NCI-H524 treated with DMSO at 0.1 percent for 48 hours (cell line): ENCODE results near the gene ENTPD7.
A peak's percentile ranks its signal among the peaks of the same experiment; 100 is the strongest.
"Not testable (repeated sequence)": the region's sequence is repeated elsewhere in the genome, so short reads cannot be mapped to it uniquely, and the experiment has no call there.

Experiments used
- DNase-seq: peaks from one replicate; lab custom pipeline; 2025; lab: John Stamatoyannopoulos, UW

ENTPD7 gene

DNA sequence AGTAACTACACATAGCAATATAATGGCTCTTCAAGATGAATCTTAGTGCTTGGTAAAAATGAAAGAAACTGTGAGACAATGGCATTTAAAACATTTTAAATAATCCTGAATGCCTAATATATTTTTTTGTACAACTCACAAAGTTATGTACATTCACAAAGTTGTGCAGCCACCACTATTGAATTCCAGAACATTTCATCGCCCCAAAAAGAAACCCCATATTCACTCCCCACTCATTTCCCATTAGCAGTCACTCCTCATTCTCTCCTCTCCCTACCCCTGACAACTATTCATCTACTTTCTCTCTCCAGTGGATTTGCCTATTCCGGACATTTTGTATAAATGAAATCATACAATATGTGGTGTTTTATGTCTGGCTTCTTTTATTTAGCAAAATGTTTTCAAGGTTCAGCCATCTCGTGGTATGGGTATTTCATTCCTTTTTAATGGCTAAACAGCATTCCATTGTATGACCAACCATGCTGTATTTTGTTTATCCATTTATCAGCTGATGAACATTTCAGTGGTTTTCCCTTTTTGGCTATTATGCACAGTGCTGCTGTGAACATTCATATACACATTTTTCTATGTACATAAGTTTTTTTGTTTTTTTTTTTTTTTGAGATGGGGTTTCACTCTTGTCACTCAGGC lies 34.7 kb downstream of the ENTPD7 start:
- DNase-seq: no peak

DNA sequence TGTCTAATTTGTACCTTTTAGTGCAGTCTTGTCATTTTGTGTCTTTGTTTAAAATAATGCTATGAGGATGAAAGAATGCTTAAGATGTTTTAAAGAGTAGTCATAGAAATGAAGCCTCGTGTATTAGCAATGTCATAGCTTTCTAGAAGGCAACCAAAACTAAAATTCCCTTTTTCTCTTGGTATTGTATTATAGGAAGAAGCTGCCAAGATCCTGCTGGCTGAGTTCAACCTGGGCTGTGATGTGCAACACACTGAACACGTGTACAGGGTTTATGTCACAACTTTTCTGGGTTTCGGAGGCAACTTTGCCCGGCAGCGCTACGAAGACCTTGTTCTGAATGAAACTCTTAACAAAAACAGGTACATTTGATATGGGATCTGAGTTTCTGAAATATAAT lies 36.5 kb downstream of the ENTPD7 start:
- no peak for DNase-seq

DNA sequence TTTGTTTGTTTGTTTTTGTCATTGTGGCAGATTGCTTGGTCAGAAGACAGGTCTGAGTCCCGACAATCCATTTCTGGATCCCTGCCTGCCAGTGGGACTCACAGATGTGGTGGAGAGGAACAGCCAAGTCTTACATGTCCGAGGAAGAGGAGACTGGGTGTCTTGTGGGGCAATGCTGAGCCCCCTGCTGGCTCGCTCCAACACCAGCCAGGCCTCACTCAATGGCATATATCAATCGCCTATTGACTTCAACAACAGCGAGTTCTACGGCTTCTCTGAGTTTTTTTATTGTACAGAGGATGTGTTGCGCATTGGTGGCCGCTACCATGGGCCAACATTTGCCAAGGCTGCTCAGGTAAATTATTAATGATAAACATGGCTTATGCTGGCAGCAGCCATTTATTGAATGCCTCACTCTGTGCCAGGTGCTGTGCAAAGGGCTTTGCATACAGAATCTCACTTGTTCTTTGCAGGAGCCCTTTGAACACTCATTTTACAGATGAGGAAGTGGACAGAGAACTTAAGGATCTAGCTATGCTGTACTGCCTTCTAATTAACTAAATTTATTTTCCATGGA lies 39.3 kb downstream of the ENTPD7 start:
- DNase-seq: no peak

DNA sequence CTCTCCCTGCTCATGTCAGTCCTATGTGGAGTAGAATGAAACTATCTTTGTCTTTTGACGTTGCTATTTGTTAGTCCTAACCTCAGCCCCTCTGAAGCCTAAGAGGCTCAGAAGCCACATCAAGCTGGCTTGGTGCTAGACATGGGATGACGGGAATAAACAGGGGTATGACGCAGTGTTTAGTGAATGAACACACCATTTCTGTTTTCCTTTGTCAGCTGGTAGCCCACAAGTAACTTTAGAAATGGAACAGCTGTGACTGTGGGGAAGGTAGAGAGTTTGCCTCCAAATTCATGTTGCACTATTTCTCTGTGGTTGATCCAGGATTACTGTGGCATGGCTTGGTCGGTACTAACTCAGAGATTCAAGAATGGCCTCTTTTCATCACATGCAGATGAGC lies 41.3 kb downstream of the ENTPD7 start:
- no peak for DNase-seq

DNA sequence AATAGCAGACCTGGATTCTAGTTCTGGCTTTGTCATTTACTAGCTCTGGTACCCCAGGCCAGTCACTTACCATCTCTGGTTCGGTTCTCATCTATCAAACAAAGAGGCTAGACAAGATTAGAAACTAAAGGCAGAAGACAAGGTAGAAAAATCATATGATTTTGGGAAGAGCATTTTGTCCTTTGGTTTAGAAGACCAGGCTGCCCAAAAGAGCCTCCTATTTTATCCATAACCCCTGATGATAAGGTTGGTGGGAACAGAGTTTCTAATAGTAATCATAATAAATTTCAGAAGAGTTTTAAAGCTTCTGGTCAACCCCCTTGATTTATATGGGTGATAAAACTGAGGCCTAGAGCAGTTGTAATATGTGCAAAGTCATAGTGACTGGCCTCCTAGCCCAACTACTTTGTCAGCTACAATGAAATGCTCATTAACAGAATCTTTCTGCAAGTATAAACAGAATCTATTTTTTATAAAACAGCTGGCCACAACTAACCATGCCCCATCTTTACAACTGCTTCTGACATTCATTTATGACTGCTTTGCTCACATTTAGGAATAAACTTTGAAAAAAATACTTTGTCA lies 49.2 kb downstream of the ENTPD7 start:
- DNase-seq: no peak

DNA sequence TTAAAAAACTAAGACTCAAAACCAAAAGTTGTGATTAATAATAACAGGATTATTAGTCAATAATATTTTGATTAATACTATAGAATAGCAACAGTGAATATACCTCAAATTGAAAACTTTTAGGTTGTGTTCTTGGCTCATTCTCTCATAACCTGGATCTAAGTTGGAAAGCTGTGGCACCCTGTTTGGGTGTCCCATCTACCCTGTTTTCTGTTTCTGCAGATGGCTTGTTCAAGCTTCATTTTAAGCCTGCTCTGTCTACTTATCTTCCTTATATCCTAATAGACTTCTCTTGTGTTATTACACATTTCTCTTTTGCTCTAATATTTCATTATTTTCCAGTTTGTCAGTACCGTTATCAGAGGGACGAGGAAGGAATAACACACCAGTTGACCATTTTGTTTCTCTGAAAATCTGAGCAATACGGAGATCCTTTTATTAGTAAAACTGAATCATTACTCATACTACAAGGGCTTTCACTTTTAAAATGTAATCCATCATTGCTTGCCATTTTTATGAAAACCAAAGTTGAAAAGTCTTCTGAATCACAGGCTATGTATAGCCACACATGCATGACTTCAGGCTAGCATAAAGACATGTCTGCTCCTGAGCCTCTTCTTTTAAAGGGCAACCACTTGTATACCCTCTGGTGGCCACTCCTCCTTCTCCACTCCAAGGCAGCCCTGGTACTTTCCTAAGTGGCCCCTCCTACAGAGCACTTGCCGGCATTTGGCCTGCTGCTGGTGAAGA lies 50.3 kb downstream of the ENTPD7 start:
- no peak for DNase-seq

DNA sequence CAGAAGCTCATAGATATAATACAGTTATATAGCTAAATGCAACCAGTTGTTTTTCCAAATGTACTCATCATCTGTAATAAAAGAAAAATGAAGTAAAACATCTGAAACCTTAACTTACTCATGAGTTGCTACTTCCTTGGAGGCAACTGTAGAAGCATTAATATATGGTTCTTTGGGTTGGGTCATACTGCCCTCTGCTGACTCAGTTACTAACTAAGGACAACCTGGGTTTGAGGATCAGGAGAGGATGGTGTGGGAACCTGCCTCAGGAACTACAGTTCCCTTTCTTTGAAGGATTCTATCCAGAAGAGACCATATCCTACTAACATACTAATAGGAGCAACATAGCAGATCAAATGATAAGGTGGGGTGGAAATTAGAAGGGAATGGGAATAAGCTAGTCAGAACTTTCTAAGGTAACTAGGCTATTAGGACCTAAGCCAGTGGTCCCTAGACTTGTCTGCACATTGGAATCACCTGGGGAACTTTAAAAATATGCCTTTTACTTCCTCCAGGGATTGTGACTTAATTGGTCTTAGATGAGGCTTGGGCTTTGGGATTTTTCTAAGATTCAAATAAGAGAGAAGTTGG lies 51.9 kb downstream of the ENTPD7 start:
- no peak for DNase-seq

DNA sequence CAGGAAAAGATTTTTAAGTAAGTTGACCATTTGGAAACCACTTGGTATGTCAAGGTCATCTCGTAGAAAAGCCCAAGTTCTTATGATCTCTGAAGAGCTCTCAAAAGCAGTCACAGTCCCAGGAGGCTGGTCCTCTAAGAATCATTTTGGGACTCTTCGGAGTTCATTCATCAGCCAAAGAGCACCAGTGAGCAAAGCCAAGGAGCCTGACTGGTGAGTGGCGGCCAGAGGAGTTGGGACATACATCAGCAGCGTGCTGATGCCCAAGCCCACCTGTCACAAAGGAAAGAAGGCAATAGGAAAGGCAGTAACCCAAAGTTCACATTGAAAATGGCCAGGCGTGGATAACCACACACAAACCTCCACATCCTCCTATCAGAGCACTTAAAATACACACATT lies 55.1 kb downstream of the ENTPD7 start:
- no peak for DNase-seq

DNA sequence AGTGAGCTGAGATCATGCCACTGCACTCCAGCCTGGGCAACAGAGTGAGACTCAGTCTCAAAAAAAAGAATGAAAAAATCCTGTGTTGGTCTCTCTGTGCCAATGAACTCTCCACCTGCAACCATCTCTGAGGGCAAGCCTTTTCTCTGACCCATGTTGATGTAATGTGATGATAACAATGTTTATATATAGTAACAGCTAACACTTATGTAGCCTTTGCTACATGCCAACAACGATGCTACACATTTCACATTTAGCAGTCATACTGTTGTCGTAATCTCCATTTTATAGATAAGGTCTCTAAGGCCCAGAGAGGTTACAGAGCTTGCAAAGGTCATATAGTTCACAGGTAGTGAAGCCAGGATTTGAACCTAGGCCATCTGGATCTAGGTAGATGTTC lies 61.1 kb downstream of the ENTPD7 start:
- DNase-seq: no peak

DNA sequence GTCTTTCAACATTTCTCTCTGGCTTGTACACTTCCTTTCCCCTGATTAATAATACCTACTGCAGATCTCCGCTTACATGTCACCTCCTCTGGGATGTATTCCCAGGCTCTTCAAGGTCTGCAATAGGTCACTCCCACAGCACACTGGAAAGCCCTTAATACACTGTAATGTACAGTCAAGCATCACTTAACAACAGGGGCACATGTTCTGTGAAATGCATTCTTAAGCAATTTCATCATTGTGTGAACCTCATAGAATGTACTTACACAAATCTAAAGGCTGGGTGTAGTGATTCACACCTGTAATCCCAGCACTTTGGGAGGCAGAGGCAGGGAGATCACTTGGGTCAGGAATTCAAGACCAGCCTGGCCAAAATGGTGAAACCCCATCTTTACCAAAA lies 70.7 kb downstream of the ENTPD7 start:
- DNase-seq: no peak

DNA sequence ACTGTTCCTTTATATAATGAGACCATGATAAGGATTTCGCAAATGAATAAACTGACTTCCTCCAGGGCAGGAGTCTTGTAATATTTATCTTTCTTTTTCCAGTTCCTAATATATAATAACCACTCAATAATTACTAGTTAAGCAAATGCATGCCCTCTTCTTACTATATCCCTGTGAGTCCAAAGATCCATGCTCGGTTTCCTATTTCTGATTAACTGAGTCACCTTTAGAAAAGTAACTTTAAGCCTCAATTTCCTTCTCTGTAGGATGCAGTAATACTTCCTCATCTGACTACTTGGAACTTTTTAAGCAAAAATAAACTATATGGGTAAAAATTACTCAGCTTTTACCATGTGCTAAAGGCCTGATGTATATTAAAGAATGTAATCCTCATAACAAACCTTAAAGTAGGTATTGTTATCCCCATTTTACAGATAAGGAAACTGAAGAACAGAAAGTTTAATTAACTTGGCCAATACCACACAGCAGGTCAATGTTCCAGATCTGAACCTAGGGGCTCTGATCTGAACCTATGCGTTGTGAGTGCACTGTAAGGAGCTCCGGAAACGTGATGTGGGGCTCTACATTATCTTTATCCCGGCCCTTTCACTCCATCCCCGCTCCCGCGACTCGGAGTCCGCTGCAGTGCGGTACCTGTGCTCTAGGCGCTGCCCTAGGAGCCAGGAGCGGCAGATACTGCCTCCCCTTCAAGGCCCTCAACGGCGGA lies 72.2 kb downstream of the ENTPD7 start:
- DNase-seq: no peak

DNA sequence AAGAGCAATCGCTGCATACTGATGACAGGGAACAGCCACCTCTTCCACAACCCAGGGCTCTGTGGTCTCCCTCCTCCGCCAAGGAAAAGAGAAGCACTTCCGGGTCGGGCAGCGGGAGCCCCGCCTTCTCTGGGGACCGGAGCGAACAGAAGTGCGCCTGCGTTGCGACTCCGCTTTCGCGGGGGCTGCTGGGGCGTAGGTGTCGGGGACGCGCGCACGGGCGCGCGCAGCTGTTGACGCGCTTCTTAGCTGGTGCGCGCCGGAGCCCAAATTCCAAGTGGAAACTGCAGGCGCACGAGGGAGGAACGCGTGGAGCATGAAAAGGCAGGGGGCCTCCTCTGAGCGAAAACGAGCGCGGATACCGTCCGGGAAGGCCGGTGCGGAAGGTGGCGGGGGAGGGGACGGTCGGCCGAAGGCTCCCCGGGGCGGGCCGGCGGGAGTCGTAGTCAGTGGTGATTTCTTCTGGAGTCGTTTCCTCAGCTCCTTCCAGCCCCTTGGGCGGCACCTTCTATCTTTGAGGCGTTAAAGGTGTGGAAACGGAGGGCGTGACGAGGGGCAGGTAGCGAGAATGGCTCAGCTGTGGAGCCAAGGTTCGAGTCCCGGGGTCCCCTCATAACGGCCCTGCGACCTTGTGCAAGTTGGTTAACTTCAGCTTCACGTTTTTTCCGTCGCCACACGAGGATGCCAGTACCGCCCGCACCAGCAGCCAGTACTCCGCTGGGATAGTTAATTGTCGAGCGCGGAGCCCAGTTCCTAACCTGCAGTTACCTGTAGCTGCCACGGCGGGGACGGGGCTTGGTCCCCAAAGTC lies 72.9 kb downstream of the ENTPD7 start, which contains the start of the genes COX15 and CUTC:
Gene COX15, minus strand, starts transcription at position 95 of the 810 bp plus-strand sequence. Its CDS starts 78 bp downstream, at position 17.
Gene CUTC, plus strand, starts transcription at position 202 of the 810 bp plus-strand sequence. Its CDS starts 115 bp downstream, at position 317.
- peak; percentile 32 for DNase-seq

DNA sequence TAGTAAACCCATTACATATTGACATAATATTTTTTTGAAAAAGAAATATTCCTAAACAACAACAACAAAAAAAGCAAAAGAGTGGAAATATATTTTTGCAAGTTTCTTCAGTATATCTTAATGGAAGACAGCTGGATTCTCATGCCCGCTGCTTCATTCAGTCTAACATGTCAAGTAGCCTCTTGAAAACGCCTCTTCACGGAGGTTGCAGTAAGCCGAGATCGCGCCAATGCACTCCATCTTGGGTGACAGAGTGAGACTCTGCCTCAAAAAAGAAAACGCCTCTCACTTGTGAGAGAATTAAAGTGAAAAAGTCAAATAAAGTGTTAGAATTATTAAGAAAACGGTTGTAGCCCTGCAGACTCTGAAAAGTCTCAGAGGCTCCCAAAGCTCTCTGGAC lies 74.1 kb downstream of the ENTPD7 start:
- no peak for DNase-seq

DNA sequence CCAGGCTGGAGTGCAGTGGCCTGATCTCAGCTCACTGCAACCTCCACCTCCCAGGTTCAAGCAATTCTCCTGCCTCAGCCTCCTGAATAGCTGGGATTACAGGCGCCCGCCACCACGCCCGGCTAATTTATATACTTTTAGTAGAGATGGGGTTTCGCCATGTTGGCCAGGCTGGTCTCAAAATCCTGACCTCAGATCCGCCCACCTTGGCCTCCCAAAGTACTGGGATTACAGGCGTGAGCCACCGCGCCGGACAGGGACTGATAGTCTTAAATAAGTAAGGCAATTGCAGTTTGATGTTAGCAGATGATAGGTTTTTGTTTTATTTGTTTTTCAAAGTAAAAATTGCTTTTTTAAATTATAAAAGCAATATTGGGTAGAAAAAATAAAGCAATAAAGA lies 74.8 kb downstream of the ENTPD7 start:
- not testable (repeated sequence) for DNase-seq

DNA sequence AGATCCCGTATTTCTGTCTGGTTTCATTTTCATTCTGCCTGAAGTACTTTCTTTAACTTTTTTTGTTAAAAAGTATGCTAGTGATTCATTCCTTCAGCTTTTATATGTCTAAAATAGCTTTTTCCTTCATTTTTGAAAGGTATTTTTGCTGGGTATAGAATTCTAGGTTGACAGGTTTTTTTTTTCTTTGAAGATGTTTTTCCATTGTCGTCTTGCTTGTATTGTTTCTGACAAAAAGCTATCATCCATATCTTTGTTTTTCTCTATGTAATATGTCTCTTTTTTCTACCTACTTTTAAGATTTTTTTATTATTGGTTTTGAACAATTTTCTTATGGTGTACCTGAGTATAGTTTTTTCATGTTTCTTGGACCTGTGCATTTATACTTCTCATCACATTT lies 81.0 kb downstream of the ENTPD7 start:
- DNase-seq: no peak

DNA sequence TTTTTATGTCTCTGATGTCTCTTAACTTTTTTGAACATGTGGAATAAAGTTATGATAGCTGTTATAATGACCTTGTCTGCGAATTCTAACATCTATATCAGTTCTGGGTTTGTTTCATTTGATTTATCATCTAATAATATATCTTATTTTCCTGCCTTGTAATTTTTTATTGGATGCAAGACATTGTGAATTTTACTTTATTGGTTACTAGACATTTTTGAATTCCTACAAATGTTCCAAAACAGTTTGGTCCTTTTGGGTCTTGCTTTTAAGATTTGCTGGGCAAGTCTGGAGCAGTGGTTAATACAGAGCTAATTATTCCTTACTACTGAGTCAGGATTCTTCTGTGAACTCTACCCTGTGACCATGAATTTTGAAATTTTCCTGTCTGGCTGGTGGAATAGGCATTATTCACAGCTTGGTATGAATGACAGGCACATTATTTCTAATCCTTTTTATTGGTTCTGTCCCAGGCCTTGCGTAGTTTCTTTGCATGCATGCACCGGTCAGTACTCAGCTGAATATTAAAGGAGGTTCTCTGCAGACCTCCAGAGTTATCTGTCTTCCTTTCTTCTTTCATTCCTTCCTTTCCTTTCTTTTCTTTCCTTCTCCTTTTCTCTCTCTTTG lies 81.7 kb downstream of the ENTPD7 start:
- DNase-seq: no peak

DNA sequence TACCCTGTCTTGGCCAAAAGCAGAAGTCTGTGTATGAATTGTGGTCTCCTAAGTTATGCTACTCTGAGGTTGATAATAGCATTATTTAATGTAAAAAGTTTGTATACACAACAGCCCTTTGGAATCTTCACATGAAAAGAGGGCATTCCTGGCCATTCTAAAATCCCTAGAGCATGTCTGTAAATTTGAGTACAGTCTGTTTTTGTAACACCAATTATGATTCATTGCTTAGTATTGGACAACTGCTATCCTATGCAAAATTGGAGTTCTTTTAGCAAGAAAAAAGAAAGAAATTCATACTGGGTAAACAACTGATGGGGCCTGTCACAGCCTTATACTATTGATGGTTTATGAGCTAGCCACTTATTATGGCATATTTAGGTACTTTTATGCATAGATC lies 82.9 kb downstream of the ENTPD7 start:
- no peak for DNase-seq

DNA sequence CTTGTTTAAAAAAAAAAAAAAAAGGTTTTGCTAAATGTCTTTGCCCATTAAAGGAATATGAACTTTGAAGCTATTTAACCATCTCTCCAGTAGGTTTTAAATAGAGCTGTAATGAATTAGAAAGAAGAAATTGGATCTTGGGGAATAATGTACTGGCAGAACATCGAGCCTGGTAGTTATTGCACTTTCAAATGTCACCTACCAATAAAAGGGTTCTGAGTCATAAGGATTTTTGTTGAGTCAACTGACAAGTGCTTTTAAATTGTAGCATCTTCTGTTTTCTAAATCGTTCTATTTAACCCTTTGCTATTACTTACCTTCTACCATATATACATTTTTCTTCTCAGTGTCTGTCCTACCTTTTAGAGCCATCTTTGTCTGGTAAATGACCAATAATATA lies 83.4 kb downstream of the ENTPD7 start:
- no peak for DNase-seq

DNA sequence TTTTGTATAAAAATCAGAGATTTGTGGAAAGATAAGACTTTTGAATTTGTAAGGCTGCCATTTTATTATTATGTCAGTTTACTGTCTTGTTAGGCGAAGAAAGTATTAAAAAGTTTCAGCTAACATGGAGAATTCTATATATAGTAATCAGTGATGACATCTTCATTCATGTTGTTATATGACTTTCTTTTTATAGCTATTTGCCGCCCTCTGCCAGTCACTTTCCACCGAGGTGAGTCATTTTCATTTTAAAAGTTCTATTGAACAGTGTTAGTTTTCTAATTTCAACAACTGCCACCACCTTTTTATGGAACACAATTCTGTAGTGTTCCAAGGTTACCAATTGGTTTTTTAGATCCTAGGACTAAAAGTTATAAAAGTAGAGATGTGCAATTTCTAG lies 84.5 kb downstream of the ENTPD7 start:
- DNase-seq: no peak

DNA sequence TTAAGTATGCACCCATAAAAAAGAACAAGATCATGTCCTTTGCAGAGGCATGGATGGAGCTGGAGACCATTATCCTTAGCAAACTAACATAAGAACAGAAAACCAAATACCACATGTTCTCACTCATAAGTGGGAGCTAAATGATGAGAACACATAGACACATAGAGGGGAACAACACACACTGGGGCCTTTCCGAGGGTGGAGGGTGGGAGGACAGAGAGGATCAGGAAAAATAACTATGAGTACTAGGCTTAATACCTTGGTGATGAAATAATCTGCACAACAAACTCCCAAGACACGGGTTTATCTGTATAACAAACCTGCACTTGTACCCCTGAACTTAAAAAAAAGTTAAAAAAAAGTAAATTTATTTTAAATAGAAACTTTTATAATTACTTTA lies 86.9 kb downstream of the ENTPD7 start:
- DNase-seq: not testable (repeated sequence)
